Immature natural killer cell (primary cell): ENCODE results near the gene PIEZO1. TPM values are rescaled to one million over a fixed set of nuclear protein-coding genes. Genes with fewer than 3 reads are reported as not detected.

Experiments
- DNase-seq, 3 donors: peaks; one replicate each; pipeline ENCODE4 v3.0.0; 2022; ENCODE audit warnings: mixed read lengths in 1 of 3
- H3K27ac Mint-ChIP-seq, 6 donors: one replicate each; pipeline ENCODE4 v1.8.0; 2020; ENCODE audit warnings: mixed read lengths in 6 of 6, mild to moderate bottlenecking in 5 of 6, inconsistent platforms in 4 of 6, moderate library complexity in 3 of 6
- H3K27me3 Mint-ChIP-seq, 3 donors: one replicate each; pipeline ENCODE4 v1.8.0; 2020 to 2021; ENCODE audit warnings: low read depth in 3 of 3, mild to moderate bottlenecking in 3 of 3, mixed read lengths in 3 of 3, moderate library complexity in 3 of 3, inconsistent platforms in 1 of 3
- H3K36me3 Mint-ChIP-seq, 3 donors: one replicate each; pipeline ENCODE4 v1.8.0; 2020; ENCODE audit warnings: mixed read lengths in 3 of 3, inconsistent platforms in 2 of 3, mild to moderate bottlenecking in 2 of 3
- H3K4me1 Mint-ChIP-seq, 2 donors: one replicate each; pipeline ENCODE4 v1.8.0; 2020; ENCODE audit warnings: inconsistent platforms in 2 of 2, mild to moderate bottlenecking in 2 of 2, mixed read lengths in 2 of 2, moderate library complexity in 1 of 2
- H3K4me3 Mint-ChIP-seq, 5 donors: one replicate each; pipeline ENCODE4 v1.8.0; 2020; ENCODE audit warnings: mild to moderate bottlenecking in 5 of 5, mixed read lengths in 5 of 5, inconsistent platforms in 3 of 5, moderate library complexity in 3 of 5
- H3K9me3 Mint-ChIP-seq, 6 donors: one replicate each; pipeline ENCODE4 v1.8.0; 2020; ENCODE audit warnings: mild to moderate bottlenecking in 6 of 6, mixed read lengths in 6 of 6, inconsistent platforms in 4 of 6, moderate library complexity in 3 of 6
- polyA plus RNA-seq, 3 donors: library from polyadenylated mRNA; unstranded; fragments of 300-500 nt; fragmentation: Illumina TruSeq; gene quantifications; one replicate each; pipeline ENCODE4 v1.2.3, GENCODE V29; 2021

The PIEZO1 gene
- polyA plus RNA-seq, 3 donors from 2014 or later, result 5.2 to 41.2 (median 13.1) TPM

- Mint-ChIP-seq H3K4me3 (peak overlapping the region in 4 of 5 donors; percentile 21 to 70 (median 44)), H3K9me3 (no peaks in the 10 kb centered on the region), H3K36me3 (no peaks in the 10 kb centered on the region), H3K27me3 (peaks cover 7 to 14% (median 9%) of the 10 kb centered on the region in 3 donors), H3K27ac (no peak overlapping the region), H3K4me1 (peaks cover 0 to 14% of the 10 kb centered on the region in 2 donors)
- no peak for DNase-seq
These were observed 19.1 kb upstream of the PIEZO1 start for GRCh38 chr16:88804173-88804551.

GRCh38 chr16:88803264-88803987 is 18.4 kb upstream of the PIEZO1 start, which contains the start of gene CDT1:
CDT1 (plus strand) TSS chr16:88803789; CDS start chr16:88803832, 43 bp downstream.
- Mint-ChIP-seq H3K4me3 (peak within 1 kb of the TSS; percentile 85 to 87 (median 85)), H3K4me1 (peaks cover 0 to 13% of the 10 kb centered on the region in 2 donors), H3K9me3 (no peaks in the 10 kb centered on the region), H3K27ac (peak within 1 kb of the TSS; percentile 39 to 88 (median 80)), H3K27me3 (peaks cover 7 to 14% (median 9%) of the 10 kb centered on the region in 3 donors), H3K36me3 (no peaks in the 10 kb centered on the region)
- DNase-seq, result peak; percentile 83 to 88 (median 86)

GRCh38 chr16:88800277-88800592 is 15.2 kb upstream of the PIEZO1 start:
- Mint-ChIP-seq H3K36me3 (no peaks in the 10 kb centered on the region), H3K4me1 (peaks cover 2 to 14% of the 10 kb centered on the region in 2 donors), H3K27me3 (peaks cover 7 to 14% (median 9%) of the 10 kb centered on the region in 3 donors), H3K27ac (peak overlapping the region in 2 of 6 donors; percentile 27 to 40), H3K9me3 (no peaks in the 10 kb centered on the region), H3K4me3 (peak overlapping the region in 2 of 5 donors; percentile 5 to 9)
- DNase-seq, result no peak

- Mint-ChIP-seq H3K27ac (no peak overlapping the region), H3K36me3 (no peaks in the 10 kb centered on the region), H3K4me3 (peak overlapping the region in 1 of 5 donors; percentile 9), H3K27me3 (peaks cover 7 to 16% (median 9%) of the 10 kb centered on the region in 3 donors), H3K9me3 (no peaks in the 10 kb centered on the region), H3K4me1 (peaks cover 8 to 19% of the 10 kb centered on the region in 2 donors)
- no peak for DNase-seq
These were observed 14.7 kb upstream of the PIEZO1 start for GRCh38 chr16:88799569-88800276.

GRCh38 chr16:88798772-88799455 is 13.9 kb upstream of the PIEZO1 start:
- Mint-ChIP-seq H3K4me3 (no peak overlapping the region), H3K9me3 (no peaks in the 10 kb centered on the region), H3K27ac (no peak overlapping the region), H3K27me3 (peaks cover 7 to 13% (median 9%) of the 10 kb centered on the region in 3 donors), H3K36me3 (no peaks in the 10 kb centered on the region), H3K4me1 (peaks cover 10 to 18% of the 10 kb centered on the region in 2 donors)
- no peak for DNase-seq

- Mint-ChIP-seq H3K27me3 (peaks cover 5 to 10% (median 8%) of the 10 kb centered on the region in 3 donors), H3K9me3 (no peaks in the 10 kb centered on the region), H3K27ac (no peak overlapping the region), H3K36me3 (no peaks in the 10 kb centered on the region), H3K4me1 (peaks cover 12 to 19% of the 10 kb centered on the region in 2 donors), H3K4me3 (no peak overlapping the region)
- no peak for DNase-seq
These were observed 13.1 kb upstream of the PIEZO1 start for GRCh38 chr16:88798073-88798472.

GRCh38 chr16:88796278-88796677 is 11.3 kb upstream of the PIEZO1 start:
- no peaks in the 10 kb centered on the region for H3K9me3 Mint-ChIP-seq
- H3K36me3 Mint-ChIP-seq, result no peaks in the 10 kb centered on the region
- no peak for DNase-seq
- H3K4me1 Mint-ChIP-seq, result peaks cover 21 to 24% of the 10 kb centered on the region in 2 donors
- peak overlapping the region in 1 of 6 donors; percentile 30 for H3K27ac Mint-ChIP-seq
- no peak overlapping the region for H3K4me3 Mint-ChIP-seq
- peaks cover 0 to 4% (median 4%) of the 10 kb centered on the region in 3 donors for H3K27me3 Mint-ChIP-seq

- Mint-ChIP-seq H3K4me1 (peaks cover 38 to 43% of the 10 kb centered on the region in 2 donors), H3K27ac (peak overlapping the region in 3 of 6 donors; percentile 20 to 66 (median 62)), H3K27me3 (peaks cover 0 to 4% (median 0%) of the 10 kb centered on the region in 3 donors), H3K4me3 (peak overlapping the region in 3 of 5 donors; percentile 33 to 49 (median 35)), H3K36me3 (no peaks in the 10 kb centered on the region), H3K9me3 (no peaks in the 10 kb centered on the region)
- DNase-seq, result no peak
These were observed 8.4 kb upstream of the PIEZO1 start for GRCh38 chr16:88793251-88793954.

GRCh38 chr16:88792668-88793250 is 7.7 kb upstream of the PIEZO1 start:
- Mint-ChIP-seq H3K4me3 (peak overlapping the region in 2 of 5 donors; percentile 39 to 49), H3K27me3 (peaks cover 0 to 4% (median 0%) of the 10 kb centered on the region in 3 donors), H3K27ac (peak overlapping the region in 3 of 6 donors; percentile 20 to 42 (median 24)), H3K9me3 (no peaks in the 10 kb centered on the region), H3K36me3 (no peaks in the 10 kb centered on the region), H3K4me1 (peaks cover 40 to 43% of the 10 kb centered on the region in 2 donors)
- no peak for DNase-seq

GRCh38 chr16:88792078-88792550 is 7.1 kb upstream of the PIEZO1 start:
- H3K27ac Mint-ChIP-seq, result no peak overlapping the region
- H3K36me3 Mint-ChIP-seq, result no peaks in the 10 kb centered on the region

GRCh38 chr16:88790312-88791211 is 5.5 kb upstream of the PIEZO1 start:
- H3K4me3 Mint-ChIP-seq, result peak overlapping the region; percentile 75 to 83 (median 79)
- no peaks in the 10 kb centered on the region for H3K9me3 Mint-ChIP-seq
- H3K27me3 Mint-ChIP-seq, result peaks cover 0 to 4% (median 0%) of the 10 kb centered on the region in 3 donors
- H3K4me1 Mint-ChIP-seq, result peaks cover 40 to 43% of the 10 kb centered on the region in 2 donors
- no peaks in the 10 kb centered on the region for H3K36me3 Mint-ChIP-seq
- peak; percentile 57 to 63 (median 58) for DNase-seq
- peak overlapping the region; percentile 85 to 95 (median 88) for H3K27ac Mint-ChIP-seq

More at GRCh38 chr16:88792078-88792550, 7.1 kb upstream of the PIEZO1 start:
- H3K27me3 Mint-ChIP-seq, result peaks cover 0 to 4% (median 0%) of the 10 kb centered on the region in 3 donors
- DNase-seq, result no peak
- H3K4me1 Mint-ChIP-seq, result peaks cover 40 to 43% of the 10 kb centered on the region in 2 donors
- H3K9me3 Mint-ChIP-seq, result no peaks in the 10 kb centered on the region
- H3K4me3 Mint-ChIP-seq, result no peak overlapping the region

GRCh38 chr16:88789594-88789993 is 4.6 kb upstream of the PIEZO1 start:
- H3K27ac Mint-ChIP-seq, result peak overlapping the region; percentile 84 to 95 (median 88)
- peaks cover 32 to 34% of the 10 kb centered on the region in 2 donors for H3K4me1 Mint-ChIP-seq

More at GRCh38 chr16:88789594-88789993, 4.6 kb upstream of the PIEZO1 start:
- peaks cover 0 to 2% (median 0%) of the 10 kb centered on the region in 3 donors for H3K27me3 Mint-ChIP-seq
- H3K36me3 Mint-ChIP-seq, result no peaks in the 10 kb centered on the region
- peak overlapping the region; percentile 75 to 83 (median 79) for H3K4me3 Mint-ChIP-seq
- peak; percentile 39 to 43 (median 42) for DNase-seq
- H3K9me3 Mint-ChIP-seq, result no peaks in the 10 kb centered on the region
